Ascending aorta (tissue), 2 donors: Measurements from ENCODE around the gene HYAL1. TPM values are rescaled to one million over a fixed set of nuclear protein-coding genes. Genes with fewer than 3 reads are reported as not detected.

Source experiments
- DNase-seq, 2 donors: peaks; one replicate each; pipeline ENCODE4 v3.0.0-alpha.2; 2019; ENCODE audit warnings: low spot score in 2 of 2
- H3K27ac ChIP-seq, 2 donors: fragments of 200-600 bp; sonication (generic); one replicate each; pipeline ENCODE4 v1.5.1; 2016 to 2017; ENCODE audit warnings: mild to moderate bottlenecking in 1 of 2
- H3K27me3 ChIP-seq: fragments of 200-600 bp; sonication (generic); one replicate; pipeline ENCODE4 v1.5.1; 2017
- H3K36me3 ChIP-seq, 2 donors: fragments of 200-600 bp; sonication (generic); one replicate each; pipeline ENCODE4 v1.5.1; 2016
- H3K4me1 ChIP-seq, 2 donors: fragments of 200-600 bp; sonication (generic); one replicate each; pipeline ENCODE4 v1.5.1; 2016 to 2017; ENCODE audit warnings: mild to moderate bottlenecking in 1 of 2
- H3K4me3 ChIP-seq, 2 donors: fragments of 200-600 bp; sonication (generic); one replicate each; pipeline ENCODE4 v1.5.1; 2016 to 2017; ENCODE audit warnings: mild to moderate bottlenecking in 1 of 2
- H3K9me3 ChIP-seq, 2 donors: fragments of 200-600 bp; sonication (generic); one replicate each; pipeline ENCODE4 v1.5.1; 2016
- intact Hi-C: fragments of 100-400 bp; cut with DNase I; formaldehyde crosslinking; loops from one replicate; pipeline ENCODE4 v1.15.1; 2023
- total RNA-seq: library from RNA; depleted of rRNA; stranded (reverse); fragments of >200 nt; gene quantifications from one replicate; pipeline ENCODE4 v1.1.0, GENCODE V29; 2016
- TF ChIP-seq, protein P1 (sequence below), 3 experiments: fragments of 200-600 bp in 2 of 3; fragments of 450-650 bp in 1 of 3; sonication (generic) in 2 of 3; IDR thresholded peaks; one replicate each; pipeline ENCODE4 v1.5.1; 2016 to 2019; ENCODE audit warnings: antibody characterized with exemption in 3 of 3, mild to moderate bottlenecking in 1 of 3, moderate library complexity in 1 of 3

The HYAL1 gene
- total RNA-seq, 1 donor from 2014 or later = 49.5 TPM

DNA sequence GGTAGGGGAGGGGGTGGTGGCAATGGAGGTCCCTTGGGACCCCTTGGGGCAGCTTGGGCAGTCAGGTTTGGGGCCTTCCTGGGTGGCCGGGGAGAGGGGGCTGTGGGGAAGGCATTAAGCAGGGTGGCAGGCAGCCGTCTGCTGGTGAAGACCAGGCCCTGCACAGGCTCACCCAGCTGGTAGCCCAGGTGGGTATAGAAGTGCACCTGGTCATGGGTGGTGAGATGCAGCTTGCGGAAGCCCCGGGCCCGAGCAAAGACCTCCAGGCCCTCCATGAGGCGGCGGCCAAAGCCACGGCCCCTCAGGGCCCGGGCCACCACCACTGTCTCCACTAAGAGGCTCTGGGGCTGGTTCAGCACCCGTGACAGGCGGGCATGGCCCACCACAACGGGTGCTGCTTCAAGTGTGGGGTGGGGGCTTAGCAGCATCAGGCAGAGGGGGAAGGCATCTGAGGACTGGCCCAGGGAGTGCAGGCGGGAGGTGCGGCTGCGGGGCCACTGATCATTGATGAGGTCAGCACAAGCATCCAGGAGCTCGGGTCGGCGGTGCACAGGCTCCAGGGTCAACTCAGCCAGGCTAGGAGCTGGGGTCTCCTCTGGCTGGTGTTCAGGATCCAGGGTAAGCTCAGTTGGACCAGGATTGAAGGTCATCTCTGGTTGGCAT is 6.5 kb downstream of the HYAL1 start:
- intact Hi-C loops = no loop called here
- H3K4me3 ChIP-seq = no peak overlapping the region
- peaks cover 13 to 29% of the 10 kb centered on the region in 2 donors for H3K4me1 ChIP-seq
- no peak overlapping the region for H3K27ac ChIP-seq
- peaks cover 0 to 10% of the 10 kb centered on the region in 2 donors for H3K36me3 ChIP-seq
- no peaks in the 10 kb centered on the region for H3K9me3 ChIP-seq
- H3K27me3 ChIP-seq = no peaks in the 10 kb centered on the region
- no peak for DNase-seq
- TF ChIP-seq, protein P1, sequence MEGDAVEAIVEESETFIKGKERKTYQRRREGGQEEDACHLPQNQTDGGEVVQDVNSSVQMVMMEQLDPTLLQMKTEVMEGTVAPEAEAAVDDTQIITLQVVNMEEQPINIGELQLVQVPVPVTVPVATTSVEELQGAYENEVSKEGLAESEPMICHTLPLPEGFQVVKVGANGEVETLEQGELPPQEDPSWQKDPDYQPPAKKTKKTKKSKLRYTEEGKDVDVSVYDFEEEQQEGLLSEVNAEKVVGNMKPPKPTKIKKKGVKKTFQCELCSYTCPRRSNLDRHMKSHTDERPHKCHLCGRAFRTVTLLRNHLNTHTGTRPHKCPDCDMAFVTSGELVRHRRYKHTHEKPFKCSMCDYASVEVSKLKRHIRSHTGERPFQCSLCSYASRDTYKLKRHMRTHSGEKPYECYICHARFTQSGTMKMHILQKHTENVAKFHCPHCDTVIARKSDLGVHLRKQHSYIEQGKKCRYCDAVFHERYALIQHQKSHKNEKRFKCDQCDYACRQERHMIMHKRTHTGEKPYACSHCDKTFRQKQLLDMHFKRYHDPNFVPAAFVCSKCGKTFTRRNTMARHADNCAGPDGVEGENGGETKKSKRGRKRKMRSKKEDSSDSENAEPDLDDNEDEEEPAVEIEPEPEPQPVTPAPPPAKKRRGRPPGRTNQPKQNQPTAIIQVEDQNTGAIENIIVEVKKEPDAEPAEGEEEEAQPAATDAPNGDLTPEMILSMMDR (IDR thresholded peaks at IDR 0.05) = no peak

DNA sequence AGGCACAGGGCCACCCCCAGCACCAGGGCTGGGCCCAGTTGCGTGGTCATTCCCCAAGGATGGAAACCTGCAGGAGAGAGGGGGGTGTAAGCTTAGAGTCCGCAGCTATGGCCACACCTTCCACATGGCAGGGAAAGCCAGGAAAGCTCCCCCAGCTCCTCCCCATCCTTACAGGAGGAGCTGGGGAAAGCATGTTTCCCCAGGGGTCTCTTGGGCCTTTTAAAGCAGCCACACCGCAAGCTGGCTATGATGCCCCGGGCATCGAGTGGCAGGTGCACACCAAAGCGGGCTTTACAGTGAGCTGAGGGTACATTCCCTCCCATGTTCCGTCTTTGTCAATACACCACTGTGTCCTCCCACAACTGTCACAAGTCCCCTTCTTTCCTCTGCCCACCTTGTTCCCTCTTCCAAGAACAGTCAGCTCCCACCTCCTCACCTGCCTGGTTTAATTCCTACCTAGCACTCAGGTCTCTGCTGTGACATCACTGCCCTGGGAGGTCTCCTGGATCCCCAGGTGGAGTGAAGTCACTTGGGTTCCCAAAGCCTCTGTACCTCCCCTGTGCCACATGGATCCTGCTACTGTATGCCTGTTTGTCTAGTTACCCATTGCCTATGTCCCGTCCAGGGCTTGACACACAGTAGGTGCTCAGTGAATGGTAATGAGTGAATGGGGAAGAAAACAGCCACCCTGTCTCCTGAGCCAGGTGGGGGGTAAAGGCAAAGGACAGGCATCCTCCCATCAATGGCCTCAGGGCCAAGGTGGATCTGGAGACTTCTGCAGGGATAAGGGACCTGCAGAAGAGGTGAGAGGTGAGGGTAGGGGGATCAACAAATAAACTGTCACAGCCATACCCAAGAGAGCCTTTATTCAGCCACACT is 7.6 kb downstream of the HYAL1 start:
- H3K4me1 ChIP-seq = peaks cover 13 to 35% of the 10 kb centered on the region in 2 donors
- no peak for DNase-seq
- H3K9me3 ChIP-seq = no peaks in the 10 kb centered on the region
- TF ChIP-seq, protein P1 (IDR thresholded peaks at IDR 0.05) = no peak
- no peak overlapping the region for H3K4me3 ChIP-seq
- intact Hi-C loops = no loop called here
- peaks cover 0 to 10% of the 10 kb centered on the region in 2 donors for H3K36me3 ChIP-seq
- no peaks in the 10 kb centered on the region for H3K27me3 ChIP-seq
- H3K27ac ChIP-seq = no peak overlapping the region

DNA sequence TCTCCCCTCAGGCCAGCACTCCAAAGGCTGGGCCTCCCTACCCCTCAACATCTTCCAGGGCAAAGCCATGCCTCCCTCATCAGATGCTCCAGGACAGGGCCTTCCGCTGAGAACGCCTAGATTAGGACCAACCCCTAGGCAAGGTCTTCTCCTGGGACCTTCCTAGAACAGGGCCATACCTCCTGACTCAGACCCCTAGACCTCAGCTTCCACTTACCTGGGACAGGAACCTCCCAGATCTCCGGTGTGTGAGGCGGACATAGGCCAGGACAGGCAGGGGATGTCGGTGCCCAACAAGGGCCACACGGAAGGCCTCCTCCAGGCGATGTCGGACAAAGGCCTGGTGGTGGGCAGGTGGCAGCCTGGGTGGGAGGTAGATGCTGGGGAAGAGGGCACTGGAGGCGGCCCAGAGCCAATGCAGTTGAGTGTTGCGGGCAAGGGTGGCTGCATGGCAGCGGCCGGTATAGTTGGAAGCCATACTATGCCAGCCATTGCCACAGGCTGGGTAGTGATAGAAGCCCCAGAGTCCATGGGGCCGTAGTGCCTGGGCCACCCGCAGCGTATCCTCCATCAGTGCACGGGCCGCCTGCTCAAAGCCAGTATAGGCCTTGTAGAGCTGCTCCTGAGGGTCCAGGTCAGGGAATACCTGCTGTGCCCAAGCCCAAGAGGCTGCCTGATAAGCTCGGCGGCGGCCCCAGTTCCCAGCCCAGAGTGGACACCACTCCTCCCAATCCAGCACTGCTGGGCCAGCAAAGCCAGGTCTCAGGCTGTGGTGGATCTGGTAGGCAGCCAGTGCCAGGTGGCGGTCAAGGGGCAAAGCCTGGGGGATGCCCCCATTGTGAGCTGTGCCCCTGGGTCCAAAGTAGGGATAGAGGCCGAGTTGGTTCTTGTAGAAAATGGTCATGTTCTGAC is 8.6 kb downstream of the HYAL1 start:
- H3K9me3 ChIP-seq = no peaks in the 10 kb centered on the region
- H3K4me3 ChIP-seq = no peak overlapping the region
- H3K36me3 ChIP-seq = peaks cover 0 to 14% of the 10 kb centered on the region in 2 donors
- no peaks in the 10 kb centered on the region for H3K27me3 ChIP-seq
- H3K4me1 ChIP-seq = peaks cover 6 to 32% of the 10 kb centered on the region in 2 donors
- TF ChIP-seq, protein P1 (IDR thresholded peaks at IDR 0.05) = no peak
- intact Hi-C loops = no loop called here
- no peak for DNase-seq
- H3K27ac ChIP-seq = no peak overlapping the region

DNA sequence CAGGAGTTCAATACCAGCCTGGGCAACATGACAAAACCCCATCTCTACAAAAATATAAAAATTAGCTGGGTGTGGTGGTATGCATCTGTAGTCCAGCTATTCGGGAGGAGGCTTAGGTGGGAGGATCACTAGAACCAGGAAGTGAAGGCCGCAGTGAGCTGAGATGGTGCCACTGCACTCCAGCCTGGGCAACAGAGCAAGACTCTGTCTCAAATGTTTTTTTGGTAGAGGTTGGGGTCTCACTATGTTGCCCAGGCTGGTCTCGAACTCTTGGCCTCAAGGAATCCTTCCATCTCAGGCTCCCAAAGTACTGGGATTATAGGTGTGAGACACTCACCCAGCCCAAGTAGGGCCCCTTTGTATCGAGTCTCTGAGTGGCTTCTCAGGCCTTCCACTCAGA is 9.3 kb downstream of the HYAL1 start:
- TF ChIP-seq, protein P1 (IDR thresholded peaks at IDR 0.05) = no peak
- Histone ChIP-seq H3K4me3 (no peak overlapping the region), H3K36me3 (peaks cover 5 to 20% of the 10 kb centered on the region in 2 donors), H3K4me1 (peaks cover 6 to 32% of the 10 kb centered on the region in 2 donors), H3K27me3 (no peaks in the 10 kb centered on the region), H3K9me3 (no peaks in the 10 kb centered on the region), H3K27ac (peak overlapping the region in 1 of 2 donors; percentile 84)
- DNase-seq = no peak
- intact Hi-C loops = no loop called here

DNA sequence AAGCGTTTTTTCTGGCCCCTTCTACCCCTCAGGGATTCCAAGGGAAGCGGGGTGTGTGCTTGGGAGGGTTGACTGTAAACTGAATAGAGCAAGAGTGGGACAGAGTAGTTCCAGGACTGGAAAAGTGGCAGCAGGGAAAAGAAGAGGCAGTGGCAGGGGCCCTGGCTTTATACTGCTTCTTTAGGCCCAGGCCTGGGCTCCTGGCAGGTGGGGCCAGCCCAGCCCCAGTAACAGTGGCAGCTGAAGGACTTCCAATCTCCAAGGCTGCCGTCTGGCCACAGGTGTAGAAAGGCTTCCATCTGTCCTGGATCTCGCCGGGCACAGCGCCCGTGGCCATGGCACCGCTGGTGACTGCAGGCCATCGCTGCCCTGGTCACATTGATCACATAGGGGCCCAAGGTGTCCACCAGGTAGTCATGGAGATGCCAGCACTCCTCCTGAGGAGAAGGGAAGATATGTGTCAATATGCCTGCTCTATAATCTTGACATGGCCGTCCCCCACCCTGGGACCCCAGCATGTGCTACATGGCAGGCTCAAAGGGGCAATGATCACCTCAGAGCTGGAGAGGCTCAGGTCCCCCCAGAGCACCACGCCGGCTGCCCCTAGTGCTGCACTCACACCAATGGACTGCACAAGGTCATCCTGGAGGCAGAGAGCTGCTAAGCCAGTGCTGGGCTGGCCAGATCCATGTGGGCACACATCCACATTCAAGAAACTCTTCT is 10.1 kb downstream of the HYAL1 start:
- DNase-seq = peak in 1 of 2 donors; percentile 62
- no peaks in the 10 kb centered on the region for H3K9me3 ChIP-seq
- H3K4me1 ChIP-seq = peaks cover under 1 to 25% of the 10 kb centered on the region in 2 donors
- peak overlapping the region; percentile 84 to 89 for H3K27ac ChIP-seq
- intact Hi-C loops = no loop called here
- H3K4me3 ChIP-seq = peak overlapping the region; percentile 82 to 84
- H3K27me3 ChIP-seq = no peaks in the 10 kb centered on the region
- peaks cover 12 to 29% of the 10 kb centered on the region in 2 donors for H3K36me3 ChIP-seq
- TF ChIP-seq, protein P1 (IDR thresholded peaks at IDR 0.05) = no peak
